GM18502 (cell line): Measurements from ENCODE around the gene UQCR11.

Experiments
- ATAC-seq: cut with Tn5 transposase; IDR thresholded peaks from one replicate; pipeline ENCODE4 v1.9.1; 2021; ENCODE audit warnings: mild to moderate bottlenecking; ENCODE audit not compliant: unreplicated experiment, poor library complexity

The UQCR11 gene

DNA sequence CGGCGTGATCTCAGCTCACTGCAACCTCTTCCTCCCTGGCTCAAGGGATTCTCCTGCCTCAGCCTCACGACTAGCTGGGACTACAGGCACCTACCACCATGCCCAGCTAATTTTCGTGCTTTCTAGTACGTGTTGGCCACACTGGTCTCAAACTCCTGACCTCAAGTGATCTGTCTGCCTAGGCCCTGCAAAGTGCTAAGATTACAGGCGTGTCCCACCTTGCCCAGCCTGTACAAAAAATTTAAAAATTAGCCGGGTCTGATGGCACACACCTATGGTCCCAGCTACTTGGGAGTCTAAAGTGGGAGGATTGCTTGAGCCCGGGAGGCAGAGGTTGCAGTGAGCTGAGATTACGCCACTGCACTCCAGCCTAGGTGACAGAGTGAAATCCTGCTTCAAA lies 32.5 kb downstream of the UQCR11 start:
- ATAC-seq: no peak

DNA sequence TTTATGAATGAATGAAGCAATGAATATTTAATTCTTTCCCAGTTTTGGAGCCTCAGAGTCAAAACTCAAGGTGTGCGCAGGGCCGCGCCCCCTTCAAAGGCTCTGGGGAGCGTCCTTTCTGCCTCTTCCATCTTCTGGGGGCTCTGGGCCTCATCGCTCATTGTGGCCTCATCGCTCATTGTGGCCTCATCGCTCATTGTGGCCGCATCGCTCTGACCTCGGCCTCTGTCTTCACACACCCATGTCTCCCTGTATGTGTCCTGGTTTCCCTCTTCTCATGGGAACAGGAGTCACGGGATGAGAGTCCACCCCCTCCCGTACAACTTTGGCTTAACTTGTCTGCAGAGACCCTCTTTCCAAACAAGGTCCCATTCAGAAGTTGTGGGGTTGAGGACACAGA lies 33.9 kb downstream of the UQCR11 start:
- ATAC-seq: no peak

DNA sequence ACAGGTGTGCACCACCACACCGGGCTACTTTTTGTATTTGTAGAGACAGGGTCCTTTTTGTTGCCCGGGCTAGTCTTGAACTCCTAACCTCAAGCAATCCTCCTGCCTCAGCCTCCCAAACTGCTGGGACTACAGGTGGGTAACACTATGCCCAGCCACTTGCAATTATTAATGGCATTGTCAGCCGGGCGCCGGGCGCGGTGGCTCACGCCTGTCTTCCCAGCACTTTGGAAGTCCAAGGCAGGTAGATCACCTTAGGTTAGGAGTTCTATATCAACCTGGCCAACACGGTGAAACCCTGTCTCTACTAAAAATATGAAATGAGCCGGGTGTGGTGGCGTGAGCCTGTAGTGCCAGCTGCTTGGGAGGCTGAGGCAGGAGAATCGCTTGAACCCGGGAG lies 34.4 kb downstream of the UQCR11 start:
- no peak for ATAC-seq

DNA sequence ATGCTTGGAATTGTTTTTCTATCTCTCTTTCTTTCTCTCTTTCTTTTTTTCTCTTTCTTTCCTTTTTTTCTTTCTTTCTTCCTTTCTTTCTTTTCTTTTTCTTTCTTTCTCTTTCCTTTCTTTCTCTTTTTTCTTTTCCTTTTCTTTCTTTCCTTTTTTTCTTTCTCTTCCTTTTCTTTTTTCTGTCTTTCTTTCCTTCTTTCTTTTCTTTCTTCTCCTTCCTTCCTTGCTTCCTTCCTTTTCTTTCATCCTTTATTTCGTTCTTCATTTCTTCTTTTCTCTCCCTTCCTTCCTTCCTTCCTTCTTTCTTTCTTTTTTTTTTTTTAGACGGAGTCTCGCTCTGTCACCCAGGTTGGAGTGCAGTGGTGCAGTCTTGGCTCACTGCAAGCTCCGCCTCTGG lies 35.3 kb downstream of the UQCR11 start:
- no peak for ATAC-seq

DNA sequence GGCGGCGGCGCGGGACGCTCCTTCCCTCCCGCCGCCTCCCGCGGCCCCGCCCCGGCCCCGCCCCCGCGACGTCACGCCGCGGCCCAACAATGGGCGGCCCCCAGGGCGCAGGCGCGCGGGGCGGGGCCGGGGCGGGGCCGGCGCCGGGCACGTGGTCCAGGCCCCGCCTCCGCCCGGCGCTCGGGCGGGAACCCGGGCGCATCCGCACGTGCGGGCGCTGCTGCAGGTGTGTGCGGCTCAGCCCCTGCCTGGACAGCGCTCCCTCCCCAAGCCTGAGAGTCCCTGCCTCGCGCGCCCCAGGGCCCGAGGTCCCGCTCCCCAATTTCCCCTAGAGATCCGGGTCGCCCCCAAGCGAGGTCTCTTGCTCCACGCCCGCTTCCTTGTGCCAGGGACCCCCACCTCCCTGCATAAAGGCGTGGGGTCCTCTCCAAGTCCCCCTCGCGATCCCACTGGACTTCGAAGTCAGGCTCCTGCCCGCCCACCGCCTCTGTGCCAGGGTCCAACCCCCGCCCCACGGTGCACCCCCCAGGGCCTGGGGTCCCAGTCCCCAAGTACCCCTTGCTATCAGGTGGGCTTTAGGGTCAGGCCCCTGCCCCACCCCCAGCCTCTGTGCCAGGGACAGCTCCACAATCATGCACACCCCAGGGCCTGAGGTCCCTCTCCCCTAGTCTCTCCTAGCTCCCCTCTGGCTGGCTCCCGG lies 36.8 kb downstream of the UQCR11 start, which contains the start of gene MEX3D:
Gene MEX3D (minus strand): TSS at position 6 of the 700 bp plus-strand sequence. CDS start 267 bp downstream, outside the sequence.
- no peak for ATAC-seq

DNA sequence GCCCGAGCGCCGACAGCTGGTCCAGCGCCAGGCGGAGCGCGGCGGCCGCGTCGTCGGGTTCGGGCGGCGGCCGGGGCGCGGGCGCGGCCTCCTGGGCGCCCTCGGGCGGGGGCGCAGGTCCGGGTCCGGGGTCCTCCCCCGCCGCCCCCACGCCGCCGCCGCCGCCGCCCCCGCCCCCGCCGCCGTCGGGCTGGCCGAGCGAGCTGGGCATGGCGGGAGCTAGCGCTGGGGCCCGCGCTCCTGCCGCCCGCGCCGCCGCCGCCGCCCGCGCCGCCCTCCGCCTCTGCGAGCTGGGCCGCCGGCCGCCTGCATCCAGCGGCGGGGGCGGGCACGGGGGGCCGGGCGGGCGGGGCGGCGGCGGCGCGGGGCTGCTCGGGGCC lies 37.4 kb downstream of the UQCR11 start:
- ATAC-seq: no peak

DNA sequence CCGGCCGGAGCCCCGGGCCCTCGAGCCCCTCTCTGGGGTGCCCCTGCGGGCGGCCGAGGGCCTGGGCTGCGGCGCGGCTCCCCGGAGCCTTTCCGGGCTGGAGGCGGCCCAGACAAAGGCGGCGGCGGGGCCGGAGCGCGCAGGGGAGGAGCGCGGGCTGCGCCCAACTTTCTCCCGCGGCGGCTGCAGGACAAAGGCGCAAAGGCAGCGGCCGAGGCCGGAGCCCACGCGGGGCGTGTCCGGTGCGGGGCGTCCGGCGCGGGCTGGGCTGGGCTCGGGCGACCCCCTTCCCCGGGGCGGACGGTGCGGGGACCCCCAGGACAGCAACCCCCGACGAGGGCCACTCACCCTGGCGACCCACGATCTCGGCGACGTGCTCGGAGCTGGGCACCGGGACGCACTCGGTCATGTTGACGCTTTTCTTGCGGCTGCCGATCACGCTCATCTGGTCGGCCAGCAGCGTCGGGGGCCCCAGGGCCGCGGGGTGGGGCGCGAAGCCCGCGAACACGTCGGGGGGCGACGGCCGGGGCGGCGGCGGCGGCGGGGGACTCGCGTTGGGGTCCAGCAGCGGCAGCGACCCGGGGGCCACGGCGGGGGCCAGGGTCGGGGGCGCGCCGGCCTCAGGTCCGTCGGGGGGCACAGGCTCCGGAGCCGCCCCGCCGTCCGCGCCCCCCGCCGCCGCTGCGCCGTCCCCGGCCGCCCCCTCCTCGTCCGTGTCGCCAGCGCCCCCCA lies 38.0 kb downstream of the UQCR11 start:
- no peak for ATAC-seq

DNA sequence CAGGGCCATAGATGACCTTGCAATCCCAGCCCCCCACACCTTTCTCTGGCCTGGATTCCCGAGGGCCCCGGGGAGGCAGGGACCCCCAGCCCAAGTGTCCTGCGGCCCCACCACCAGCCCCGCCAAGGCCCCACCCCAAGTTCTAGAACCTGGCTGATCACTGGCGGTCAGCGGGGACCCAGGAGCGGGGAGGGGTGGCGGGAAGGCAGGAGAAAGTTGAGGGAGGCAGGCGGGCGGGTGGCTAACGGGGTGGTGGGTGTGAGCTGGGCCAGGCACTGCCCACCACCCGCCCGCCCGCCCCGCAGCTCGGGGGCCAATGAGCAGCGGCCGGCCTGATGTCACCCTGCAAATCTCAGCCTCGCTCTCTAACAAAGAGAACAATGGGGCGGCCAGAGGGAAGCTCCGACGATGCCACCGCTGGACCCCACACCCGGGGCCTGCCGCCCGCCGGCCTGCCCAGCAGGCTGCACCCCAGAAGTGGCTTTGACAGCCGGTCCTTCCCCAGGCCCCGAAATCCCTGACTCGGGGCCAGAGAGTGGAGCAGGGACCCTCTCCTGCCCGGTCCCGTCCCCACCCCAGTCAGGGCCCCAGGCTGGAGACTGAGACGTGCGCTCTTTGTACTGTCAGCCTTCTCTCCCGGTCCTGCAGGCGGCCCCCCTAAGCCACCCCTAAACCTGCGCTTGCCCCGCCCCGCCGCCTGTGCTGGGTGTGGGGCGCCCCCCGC lies 38.7 kb downstream of the UQCR11 start:
- ATAC-seq: no peak

DNA sequence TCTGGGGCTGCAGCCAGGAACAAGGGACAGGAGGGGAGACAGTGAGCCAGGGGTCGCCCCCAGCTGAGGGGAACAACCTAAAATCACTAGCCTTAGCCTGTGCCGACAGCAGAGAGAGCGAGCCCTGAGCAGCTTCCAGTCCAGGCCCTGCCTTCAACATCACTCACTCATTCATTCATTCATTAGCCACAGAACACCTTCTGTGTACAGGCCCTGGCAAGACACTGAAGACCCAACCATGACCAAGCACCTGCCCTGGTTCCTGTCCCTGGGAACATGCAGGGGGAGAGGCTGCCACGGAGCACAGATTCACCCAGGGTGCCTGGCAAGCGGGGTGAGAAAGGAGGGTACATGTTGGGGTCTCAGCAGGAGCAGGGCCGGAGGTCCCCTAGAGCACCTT lies 42.0 kb downstream of the UQCR11 start:
- ATAC-seq: no peak

DNA sequence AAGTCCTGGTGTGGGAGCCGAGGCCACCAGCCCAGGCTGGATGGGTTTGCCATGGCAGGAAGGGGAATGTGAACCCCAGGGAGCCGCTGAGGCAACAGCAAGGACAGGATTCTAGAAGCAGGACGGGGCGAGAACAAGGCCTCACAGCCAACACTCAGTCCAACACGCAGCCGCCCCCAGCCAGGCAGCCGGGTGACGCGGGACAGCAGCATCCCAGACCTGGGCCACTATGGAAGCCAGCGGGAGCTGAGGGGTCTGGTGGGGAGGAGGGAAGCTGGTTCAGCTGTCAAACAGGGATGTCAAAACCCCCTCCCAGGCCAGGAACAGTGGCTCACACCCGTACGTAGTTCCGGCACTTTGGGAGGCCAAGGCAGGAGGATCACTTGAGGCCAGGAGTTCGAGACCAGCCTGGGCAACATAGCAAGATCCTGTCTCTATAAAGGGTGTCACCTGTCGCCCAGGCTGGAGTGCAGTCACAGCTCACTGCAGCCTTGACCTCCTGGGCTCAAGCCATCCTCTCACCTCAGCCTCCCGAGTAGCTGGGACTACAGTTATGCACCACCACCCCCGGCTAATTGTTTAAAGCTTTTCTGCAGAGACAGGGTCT lies 43.9 kb downstream of the UQCR11 start:
- no peak for ATAC-seq

DNA sequence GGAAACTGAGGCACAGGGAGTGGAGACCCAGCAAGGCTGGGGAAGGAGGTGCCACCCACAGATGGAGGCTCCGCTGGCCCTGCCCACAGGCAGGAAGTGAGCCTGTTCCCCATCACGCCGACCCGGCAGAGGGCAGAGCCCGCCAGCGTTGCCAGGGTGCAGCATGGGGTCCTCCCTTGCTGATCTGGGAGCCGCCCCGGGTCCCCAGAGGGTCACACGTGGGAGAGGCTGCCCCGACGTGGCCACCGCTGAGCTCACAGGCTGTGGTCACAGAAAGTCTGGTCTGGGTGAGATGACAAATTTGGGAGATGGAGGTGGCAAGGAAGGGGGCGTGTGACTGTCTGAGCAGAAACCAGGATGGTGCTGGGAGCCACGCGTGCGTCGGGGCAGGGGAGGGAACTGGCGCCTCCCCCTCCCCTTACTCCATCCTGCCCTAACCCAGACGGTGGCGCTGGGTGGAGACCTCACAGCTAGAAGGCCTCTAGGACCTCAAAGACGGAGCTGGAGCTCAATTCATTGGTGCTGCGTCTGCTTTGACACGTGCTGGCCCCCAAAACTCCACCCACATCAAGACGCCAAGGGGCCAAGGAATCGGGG lies 44.9 kb downstream of the UQCR11 start:
- no peak for ATAC-seq

DNA sequence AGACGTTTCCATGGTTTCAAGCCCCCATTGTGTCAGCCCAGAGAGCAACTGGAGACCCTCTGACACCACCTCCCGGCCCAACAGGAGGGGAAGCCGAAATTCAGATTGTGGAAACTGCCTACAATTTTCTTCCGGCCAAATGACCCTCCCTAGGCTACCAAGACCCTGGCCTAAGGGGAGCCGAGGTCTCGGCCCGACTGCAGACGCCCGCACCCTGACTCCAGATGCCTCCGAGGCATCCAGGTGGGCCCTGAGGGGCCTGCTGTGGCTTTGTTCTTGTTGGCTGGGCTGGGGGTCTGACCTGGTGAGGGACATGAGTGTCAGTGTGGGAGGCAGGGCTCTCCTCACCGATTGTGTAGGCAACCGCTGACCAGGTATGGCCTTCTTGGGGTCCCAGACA lies 46.7 kb downstream of the UQCR11 start:
- ATAC-seq: no peak

DNA sequence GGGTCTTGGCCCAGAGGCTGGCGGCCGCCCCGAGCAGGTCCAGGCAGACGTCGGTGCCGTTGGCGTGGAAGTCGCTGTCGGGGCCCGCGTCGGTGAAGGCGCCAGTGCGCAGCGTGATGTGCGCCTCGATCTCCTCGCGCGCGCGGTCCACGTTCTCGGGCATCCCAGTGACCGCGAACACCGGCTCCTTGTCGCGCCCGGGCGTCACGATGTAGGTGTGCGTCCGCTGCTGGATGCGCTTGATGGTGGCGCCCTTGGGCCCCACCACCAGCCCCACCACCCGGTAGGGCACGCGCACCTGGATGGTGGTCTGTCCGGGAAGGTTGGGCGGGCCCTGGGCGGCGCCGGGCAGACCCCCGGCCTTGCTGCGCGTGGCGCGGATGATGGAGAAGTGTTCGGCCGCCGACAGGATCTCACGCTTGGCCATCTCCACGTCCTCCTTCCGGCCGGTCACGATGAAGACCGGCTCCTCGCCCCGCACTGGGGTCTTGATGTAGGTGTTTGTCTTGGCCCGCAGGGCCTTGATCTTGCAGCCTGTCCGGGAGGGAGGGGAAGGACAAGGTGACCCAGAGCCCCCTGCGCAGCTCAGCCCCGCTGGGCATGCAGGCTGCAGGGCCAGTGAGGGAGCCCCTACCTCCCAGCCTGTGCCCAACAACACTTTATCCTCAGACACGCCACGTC lies 48.7 kb downstream of the UQCR11 start:
- no peak for ATAC-seq

DNA sequence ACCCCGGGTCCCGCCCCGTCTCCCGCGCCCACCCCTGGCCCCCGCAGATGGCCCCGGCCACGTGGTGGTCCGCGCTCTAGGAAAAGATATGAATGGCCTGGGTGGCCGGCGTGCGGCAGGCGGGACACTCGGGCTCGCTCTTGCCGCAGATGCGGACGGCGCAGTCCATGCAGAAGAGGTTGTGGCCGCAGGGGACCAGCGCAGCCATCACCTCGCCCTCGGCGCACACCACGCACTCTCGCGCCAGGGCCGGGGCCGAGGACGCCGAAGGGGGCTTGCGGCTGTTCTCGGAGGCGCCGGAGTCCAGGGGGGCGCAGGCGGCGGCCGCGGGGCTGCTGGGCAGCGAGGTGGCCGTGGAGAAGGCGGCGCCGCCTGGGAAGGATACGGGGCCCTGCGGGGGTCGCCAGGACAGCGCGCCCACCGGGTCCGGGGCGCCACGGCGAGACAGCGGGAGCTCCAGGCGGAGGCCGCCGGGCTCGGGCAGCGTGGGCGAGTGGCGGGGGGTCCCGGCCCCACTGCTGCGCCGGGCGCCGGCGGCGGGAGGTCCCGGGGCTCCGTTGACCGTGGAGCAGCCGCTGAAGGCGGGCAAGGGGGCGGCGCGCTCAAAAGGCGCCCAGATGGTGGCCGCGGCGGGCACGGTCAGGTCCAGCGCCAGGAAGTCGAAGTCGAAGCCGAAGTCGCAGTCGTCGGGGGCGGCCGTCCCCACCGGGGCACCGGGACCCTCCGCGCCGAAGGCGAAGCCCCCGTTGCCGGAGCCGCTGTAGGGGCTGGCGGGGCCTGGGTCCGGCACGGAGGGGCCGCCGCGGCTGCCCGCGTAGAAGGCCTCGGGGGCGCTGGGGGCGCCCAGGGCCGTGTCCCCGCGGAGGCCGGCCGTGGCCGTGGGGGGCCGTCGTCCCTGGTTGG lies 49.5 kb downstream of the UQCR11 start:
- no peak for ATAC-seq

DNA sequence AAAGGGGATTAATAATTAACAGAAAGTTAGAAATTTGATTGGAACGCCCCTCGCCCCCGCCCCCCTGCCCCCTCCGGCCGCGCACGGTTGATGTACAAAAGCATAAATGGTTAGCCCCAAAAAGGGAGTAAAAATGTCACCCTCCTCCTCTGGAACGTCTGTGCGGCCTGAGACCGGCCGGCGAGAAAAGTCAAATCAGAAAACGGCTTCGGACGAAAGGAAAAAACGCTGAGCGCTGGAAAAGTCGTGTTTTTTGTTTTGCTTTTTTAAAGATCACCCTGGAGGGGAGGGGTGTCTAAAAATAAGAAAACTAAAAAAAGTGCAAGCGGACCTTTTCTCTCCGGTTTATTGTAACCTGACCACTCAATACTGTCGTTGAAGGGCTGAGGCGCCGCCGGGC lies 50.3 kb downstream of the UQCR11 start:
- ATAC-seq: no peak

DNA sequence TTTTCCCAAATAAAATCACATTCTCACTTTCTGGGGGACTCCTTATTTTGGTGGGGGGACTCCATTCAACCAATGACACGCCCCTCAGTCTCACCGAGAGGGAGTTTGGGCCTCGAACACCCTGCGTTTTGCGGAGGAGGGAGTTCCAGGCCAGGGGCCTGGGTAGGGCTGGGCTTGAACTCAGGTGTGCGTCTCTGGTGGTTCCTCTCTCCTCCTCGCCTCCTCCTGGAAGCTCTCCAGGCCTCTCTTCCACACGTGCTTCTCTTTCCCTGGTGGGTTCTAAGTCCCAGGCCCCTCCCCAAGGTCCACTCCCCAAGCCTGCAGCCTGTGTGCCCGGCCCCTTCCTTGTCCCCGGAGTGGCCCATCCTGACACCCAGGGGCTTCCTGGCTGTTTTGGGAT lies 51.8 kb downstream of the UQCR11 start:
- ATAC-seq: no peak

DNA sequence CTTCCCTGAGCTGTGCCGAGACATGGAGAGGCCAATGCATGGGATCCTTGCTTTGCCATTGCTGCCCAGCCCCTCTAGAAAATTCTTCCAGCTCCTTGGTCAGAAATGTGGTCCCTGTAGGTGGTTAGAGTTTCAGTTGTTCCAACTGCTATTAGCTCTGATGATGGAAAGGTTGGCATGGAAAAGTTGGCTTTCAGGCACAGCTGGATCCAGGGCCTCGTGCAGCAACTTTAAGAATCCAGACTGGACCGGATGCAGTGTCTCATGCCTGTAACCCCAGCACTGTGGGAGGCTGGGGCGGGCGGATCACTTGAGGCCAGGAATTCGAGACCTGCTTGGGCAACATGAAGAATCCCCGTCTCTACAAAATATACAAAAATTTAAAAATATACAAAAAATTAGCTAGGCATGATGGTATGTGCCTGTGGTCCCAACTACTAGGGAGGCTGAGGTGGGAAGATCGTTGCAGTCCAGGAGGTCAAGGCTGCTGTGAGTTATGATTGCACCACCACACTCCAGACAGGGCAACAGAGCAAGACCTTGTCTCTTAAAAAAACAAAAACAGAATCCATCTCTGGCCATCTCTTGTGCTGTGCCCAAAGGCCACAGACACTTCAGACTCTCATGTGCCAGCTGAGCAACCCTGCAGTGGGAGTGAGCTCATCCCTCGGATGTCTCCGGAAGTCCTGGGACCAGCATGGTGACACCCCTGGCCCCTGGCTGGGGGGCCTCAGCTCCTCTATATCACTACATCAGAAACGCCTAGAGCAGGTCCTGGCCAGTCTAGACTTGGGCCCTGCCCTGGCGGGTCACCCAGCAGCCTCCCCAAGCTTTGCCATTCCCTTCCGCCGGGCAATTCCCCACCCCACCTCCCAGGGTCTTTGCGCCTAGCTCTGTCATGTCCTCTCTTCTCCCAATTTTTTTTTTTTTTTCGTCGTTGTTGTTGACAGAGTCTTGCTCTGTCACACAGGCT lies 53.9 kb downstream of the UQCR11 start:
- no peak for ATAC-seq
